A549 (cell line): ENCODE results near the gene MMP27. TPM values are rescaled to one million over a fixed set of nuclear protein-coding genes. Genes with fewer than 3 reads are reported as not detected.

Experiments
- ATAC-seq, 2 experiments: fragments of 200-7000 bp in 1 of 2; fragments of >200 bp in 1 of 2; cut with Nextera tagmentation in 1 of 2; cut with Tn5 transposase in 1 of 2; 3 replicates each; pipeline versions ENCODE4 v1.8.0 to v1.9.1; 2018 to 2020; ENCODE audit warnings: mild to moderate bottlenecking in 1 of 2, moderate library complexity in 1 of 2
- CTCF ChIA-PET: fragments of 300-600 bp; sonication (Branson Sonifier 250); formaldehyde crosslinking; extraction: SDS; loops from one replicate; lab custom pipeline; 2021; ENCODE audit warnings: antibody characterized with exemption, inconsistent platforms; lab: Yijun Ruan, JAX
- POLR2A ChIA-PET: fragments of 350-600 bp; formaldehyde crosslinking; extraction: SDS; loops from one replicate; lab custom pipeline; 2021; ENCODE audit warnings: antibody characterized with exemption, inconsistent platforms; lab: Yijun Ruan, JAX
- DNase-seq, 2 experiments: peaks; one replicate each; pipeline versions ENCODE4 v3.0.0 to v3.0.0-alpha.2; 2011 to 2016; ENCODE audit warnings: low read depth in 1 of 2, low spot score in 1 of 2
- FAIRE-seq: peaks from 2 replicates; lab custom pipeline; 2011; peaks lifted over from hg19 to GRCh38; lab: Jason Lieb, UNC
- H3K27ac ChIP-seq, 2 experiments: fragments of >200 bp; sonication (Bioruptor Twin); formaldehyde crosslinking; 3 replicates each; pipeline ENCODE4 v1.5.1; 2016 to 2017
- H3K4me1 ChIP-seq: fragments of >200 bp; sonication (Bioruptor Twin); formaldehyde crosslinking; 3 replicates; pipeline ENCODE4 v1.6.1; 2016
- H3K4me2 ChIP-seq: fragments of >200 bp; sonication (Bioruptor Twin); formaldehyde crosslinking; 3 replicates; pipeline ENCODE4 v1.6.1; 2016
- H3K4me3 ChIP-seq: fragments of >200 bp; sonication (Bioruptor Twin); formaldehyde crosslinking; 3 replicates; pipeline ENCODE4 v1.5.1; 2016
- H3K9me3 ChIP-seq: fragments of >200 bp; sonication (Bioruptor Twin); formaldehyde crosslinking; 3 replicates; pipeline ENCODE4 v1.6.1; 2016
- CBX8 ChIP-seq: fragments of 200-600 bp; sonication (generic); IDR thresholded peaks from 2 replicates; pipeline ENCODE4 v1.6.1; 2016
- CEBPB ChIP-seq, 2 experiments: fragments of >200 bp in 1 of 2; sonication (Bioruptor Twin) in 1 of 2; formaldehyde crosslinking in 1 of 2; IDR thresholded peaks; 2 replicates each; pipeline ENCODE4 v1.6.1; 2012 to 2016
- FOSB ChIP-seq: fragments of 250-450 bp; sonication (Bioruptor Pico); IDR thresholded peaks from 2 replicates; pipeline ENCODE4 v1.5.0; 2020; ENCODE audit warnings: mild to moderate bottlenecking, moderate library complexity
- FOSL2 ChIP-seq, 2 experiments: fragments of 450-650 bp in 1 of 2; fragments of >200 bp in 1 of 2; sonication (Bioruptor Twin) in 1 of 2; formaldehyde crosslinking; IDR thresholded peaks; 2 replicates each; pipeline versions ENCODE4 v1.5.0 to v1.6.1; 2016 to 2020; ENCODE audit warnings: mild to moderate bottlenecking in 1 of 2, moderate library complexity in 1 of 2
- HEYL ChIP-seq: fragments of 250-450 bp; sonication (Bioruptor Pico); IDR thresholded peaks from 2 replicates; pipeline ENCODE4 v1.8.0; 2021; ENCODE audit warnings: mild to moderate bottlenecking, moderate library complexity
- HOXA7 ChIP-seq: fragments of 250-450 bp; sonication (Bioruptor Pico); IDR thresholded peaks from 2 replicates; pipeline ENCODE4 v1.5.0; 2020; ENCODE audit warnings: mild to moderate bottlenecking, moderate library complexity
- KDM5A ChIP-seq: fragments of 200-600 bp; sonication (generic); IDR thresholded peaks from 2 replicates; pipeline ENCODE4 v1.6.1; 2016; ENCODE audit warnings: antibody characterized with exemption, mild to moderate bottlenecking
- MAFK ChIP-seq: fragments of 450-650 bp; IDR thresholded peaks from 2 replicates; pipeline ENCODE4 v1.6.1; 2014; ENCODE audit not compliant: partially characterized antibody
- MAZ ChIP-seq: fragments of 150-350 bp; IDR thresholded peaks from 2 replicates; pipeline ENCODE4 v1.6.1; 2014; ENCODE audit warnings: antibody characterized with exemption, low read depth, low read length, borderline replicate concordance
- MYC ChIP-seq: IDR thresholded peaks from 2 replicates; pipeline ENCODE4 v1.6.1; 2012; ENCODE audit warnings: mild to moderate bottlenecking, inconsistent platforms, low read length, improper control_type of control experiment, borderline replicate concordance
- NPAS2 ChIP-seq: fragments of 250-450 bp; sonication (Bioruptor Pico); IDR thresholded peaks from 2 replicates; pipeline ENCODE4 v1.8.0; 2022; ENCODE audit warnings: mild to moderate bottlenecking, moderate library complexity, borderline replicate concordance
- POLR2A ChIP-seq: IDR thresholded peaks from 2 replicates; pipeline ENCODE4 v1.6.1; 2012; ENCODE audit warnings: mild to moderate bottlenecking, low read length
- RCOR1 ChIP-seq: fragments of 150-350 bp; IDR thresholded peaks from 2 replicates; pipeline ENCODE4 v1.6.1; 2014; ENCODE audit warnings: antibody characterized with exemption, low read length, low read depth
- RFX5 ChIP-seq: fragments of 450-650 bp; IDR thresholded peaks from 2 replicates; pipeline ENCODE4 v1.7.1; 2014; ENCODE audit warnings: antibody characterized with exemption, mild to moderate bottlenecking, moderate library complexity
- SMC3 ChIP-seq: fragments of >200 bp; sonication (Bioruptor Twin); formaldehyde crosslinking; IDR thresholded peaks from 3 replicates; pipeline ENCODE4 v1.6.1; 2018; ENCODE audit warnings: inconsistent platforms
- ZFP36 ChIP-seq: fragments of 450-650 bp; IDR thresholded peaks from 2 replicates; pipeline ENCODE4 v1.6.1; 2014; ENCODE audit warnings: borderline replicate concordance; ENCODE audit not compliant: partially characterized antibody
- WGBS: methylation state at CpG from one replicate; pipeline ENCODE4 v1.1.6; 2017; ENCODE audit errors: missing lambda C conversion rate; 5-methylcytosine and 5-hydroxymethylcytosine counted together
- polyA plus RNA-seq, 4 experiments: library from polyadenylated mRNA; depleted of rRNA in 3 of 4; stranded (reverse); fragments of >200 nt; fragmentation: RNase III in 1 of 4; extraction: RNeasy Plus Mini Kit Qiagen cat#74134 plus additional on column Dnase treatment in 1 of 4; gene quantifications; 2 replicates in 3 of 4; 3 replicates in 1 of 4; pipeline ENCODE4 v1.2.3, GENCODE V29; 2011 to 2017
- TF ChIP-seq, protein P1 (sequence below): fragments of 450-650 bp; IDR thresholded peaks from 2 replicates; pipeline ENCODE4 v1.6.1; 2014; ENCODE audit warnings: antibody characterized with exemption
- TF ChIP-seq, protein P2 (sequence below): IDR thresholded peaks from 2 replicates; pipeline ENCODE4 v1.6.1; 2012
- TF ChIP-seq, protein P3 (sequence below): fragments of 150-350 bp; IDR thresholded peaks from 2 replicates; pipeline ENCODE4 v1.6.1; 2014; ENCODE audit warnings: low read depth, mild to moderate bottlenecking, low read length
- TF ChIP-seq, protein P4 (sequence below): IDR thresholded peaks from 2 replicates; pipeline ENCODE4 v1.6.1; 2012; ENCODE audit warnings: low read depth, borderline replicate concordance

MMP27 gene
- polyA plus RNA-seq, 2 of the 4 experiments (the other 2 are of a cell fraction), result not detected

DNA sequence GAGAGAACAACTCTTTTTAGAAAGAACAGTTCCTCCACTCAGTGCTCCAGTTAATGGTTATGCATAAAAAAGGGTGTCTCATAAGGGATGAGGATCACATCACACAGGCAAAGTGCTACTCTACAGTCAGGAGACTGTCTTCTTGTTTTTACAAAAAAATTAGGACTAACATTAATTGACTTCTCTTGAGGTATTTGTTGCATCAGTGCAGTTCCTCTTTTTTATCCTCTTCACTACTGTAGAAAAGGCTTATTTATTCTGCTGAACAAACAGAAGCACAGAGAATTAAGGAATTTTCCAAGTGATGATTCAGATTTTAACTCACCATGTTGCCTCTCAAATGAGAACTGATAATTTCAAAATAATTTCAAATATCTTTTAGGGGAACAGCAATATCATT is 17.3 kb upstream of the MMP27 start:
- ChIA-PET POLR2A (no interaction called here), CTCF (no interaction called here)
- Histone ChIP-seq H3K4me3 (no peak overlapping the region), H3K4me1 (no peaks in the 10 kb centered on the region), H3K9me3 (no peaks in the 10 kb centered on the region), H3K27ac (no peak overlapping the region), H3K4me2 (no peak overlapping the region)
- DNase-seq (no peak), FAIRE-seq (no peak), ATAC-seq (no peak)
- TF ChIP-seq FOSL2 (IDR thresholded peaks at IDR 0.05) (no peak), FOSL2 (CRISPR knock-in tag; IDR thresholded peaks at IDR 0.05) (no peak), SMC3 (no peak), RFX5 (no peak), MAZ (no peak), HOXA7 (CRISPR knock-in tag) (no peak)
- TF ChIP-seq, protein P1, sequence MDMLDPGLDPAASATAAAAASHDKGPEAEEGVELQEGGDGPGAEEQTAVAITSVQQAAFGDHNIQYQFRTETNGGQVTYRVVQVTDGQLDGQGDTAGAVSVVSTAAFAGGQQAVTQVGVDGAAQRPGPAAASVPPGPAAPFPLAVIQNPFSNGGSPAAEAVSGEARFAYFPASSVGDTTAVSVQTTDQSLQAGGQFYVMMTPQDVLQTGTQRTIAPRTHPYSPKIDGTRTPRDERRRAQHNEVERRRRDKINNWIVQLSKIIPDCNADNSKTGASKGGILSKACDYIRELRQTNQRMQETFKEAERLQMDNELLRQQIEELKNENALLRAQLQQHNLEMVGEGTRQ, result no peak

DNA sequence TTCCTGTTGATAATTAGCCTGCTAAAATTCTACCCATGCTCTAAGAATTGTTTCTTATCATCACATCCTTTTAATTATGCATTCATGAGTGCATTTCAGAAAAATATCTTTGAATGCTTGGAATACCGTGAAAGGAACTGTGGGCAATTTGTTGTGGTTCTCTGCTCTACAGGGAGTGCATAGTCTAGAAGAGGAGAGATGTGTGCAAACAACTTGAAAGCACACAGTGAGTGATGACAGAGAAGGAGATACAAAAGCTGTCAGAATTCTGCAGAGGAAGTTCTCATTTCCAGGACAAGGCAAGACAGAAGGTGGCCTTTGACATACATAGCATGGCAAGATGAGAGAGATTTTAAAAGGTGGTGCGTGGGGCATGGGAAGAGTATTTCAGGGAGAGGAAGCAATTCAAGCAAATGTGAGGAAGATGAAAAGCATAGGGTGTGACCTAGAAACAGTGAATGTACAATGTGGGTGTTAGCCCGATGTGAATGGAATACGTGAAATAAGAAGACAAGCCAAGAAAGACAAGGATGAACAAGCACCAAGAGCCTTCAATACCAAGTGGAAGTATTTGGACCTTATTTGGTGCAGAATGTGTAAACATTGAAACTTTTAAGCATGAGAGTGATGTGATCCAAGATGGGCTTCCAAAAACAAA is 14.2 kb upstream of the MMP27 start:
- Histone ChIP-seq H3K4me1 (no peaks in the 10 kb centered on the region), H3K27ac (no peak overlapping the region), H3K4me3 (no peak overlapping the region), H3K4me2 (no peak overlapping the region), H3K9me3 (no peaks in the 10 kb centered on the region)
- FAIRE-seq (no peak), ATAC-seq (no peak), DNase-seq (no peak)
- CTCF ChIA-PET, result interaction anchor here (1.2 kb wide), 1 partner anchor 13 kb away, joined by 3 read pairs; no protein-coding TSS in a partner anchor
- WGBS, result 59% methylated on average over 4 of the region's 4 CpGs
- POLR2A ChIA-PET, result no interaction called here
- TF ChIP-seq KDM5A (no peak), RCOR1 (no peak), MYC (no peak), HEYL (CRISPR knock-in tag) (no peak), ZFP36 (no peak), POLR2A (no peak), NPAS2 (CRISPR knock-in tag) (no peak), CEBPB (IDR thresholded peaks at IDR 0.05) (no peak), CBX8 (no peak)
- TF ChIP-seq, protein P2, sequence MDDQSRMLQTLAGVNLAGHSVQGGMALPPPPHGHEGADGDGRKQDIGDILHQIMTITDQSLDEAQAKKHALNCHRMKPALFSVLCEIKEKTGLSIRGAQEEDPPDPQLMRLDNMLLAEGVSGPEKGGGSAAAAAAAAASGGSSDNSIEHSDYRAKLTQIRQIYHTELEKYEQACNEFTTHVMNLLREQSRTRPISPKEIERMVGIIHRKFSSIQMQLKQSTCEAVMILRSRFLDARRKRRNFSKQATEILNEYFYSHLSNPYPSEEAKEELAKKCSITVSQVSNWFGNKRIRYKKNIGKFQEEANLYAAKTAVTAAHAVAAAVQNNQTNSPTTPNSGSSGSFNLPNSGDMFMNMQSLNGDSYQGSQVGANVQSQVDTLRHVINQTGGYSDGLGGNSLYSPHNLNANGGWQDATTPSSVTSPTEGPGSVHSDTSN, result no peak
- TF ChIP-seq, protein P3, sequence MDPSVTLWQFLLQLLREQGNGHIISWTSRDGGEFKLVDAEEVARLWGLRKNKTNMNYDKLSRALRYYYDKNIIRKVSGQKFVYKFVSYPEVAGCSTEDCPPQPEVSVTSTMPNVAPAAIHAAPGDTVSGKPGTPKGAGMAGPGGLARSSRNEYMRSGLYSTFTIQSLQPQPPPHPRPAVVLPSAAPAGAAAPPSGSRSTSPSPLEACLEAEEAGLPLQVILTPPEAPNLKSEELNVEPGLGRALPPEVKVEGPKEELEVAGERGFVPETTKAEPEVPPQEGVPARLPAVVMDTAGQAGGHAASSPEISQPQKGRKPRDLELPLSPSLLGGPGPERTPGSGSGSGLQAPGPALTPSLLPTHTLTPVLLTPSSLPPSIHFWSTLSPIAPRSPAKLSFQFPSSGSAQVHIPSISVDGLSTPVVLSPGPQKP, result no peak
- TF ChIP-seq, protein P4, sequence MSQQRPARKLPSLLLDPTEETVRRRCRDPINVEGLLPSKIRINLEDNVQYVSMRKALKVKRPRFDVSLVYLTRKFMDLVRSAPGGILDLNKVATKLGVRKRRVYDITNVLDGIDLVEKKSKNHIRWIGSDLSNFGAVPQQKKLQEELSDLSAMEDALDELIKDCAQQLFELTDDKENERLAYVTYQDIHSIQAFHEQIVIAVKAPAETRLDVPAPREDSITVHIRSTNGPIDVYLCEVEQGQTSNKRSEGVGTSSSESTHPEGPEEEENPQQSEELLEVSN, result no peak

DNA sequence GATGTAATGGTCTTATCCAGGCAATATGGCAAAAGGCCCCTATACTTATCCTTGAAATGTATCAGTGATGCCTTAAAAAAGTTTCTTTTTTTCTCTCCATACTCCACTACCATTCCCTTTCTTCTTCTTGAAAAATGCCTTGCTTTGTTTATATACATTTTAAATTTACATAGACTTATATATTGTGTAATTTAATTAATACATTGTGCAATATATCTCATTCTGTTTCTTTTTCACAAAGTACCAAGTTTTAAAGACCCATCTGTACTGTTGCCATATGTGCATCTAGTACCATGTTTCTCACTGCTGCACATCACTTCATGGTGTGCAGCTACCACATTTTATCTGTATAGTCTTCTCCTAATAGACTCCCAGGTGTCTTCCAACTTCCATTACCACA is 11.7 kb upstream of the MMP27 start:
- ChIA-PET CTCF (no interaction called here), POLR2A (no interaction called here)
- DNase-seq (no peak), ATAC-seq (no peak), FAIRE-seq (no peak)
- H3K27ac ChIP-seq, result no peak overlapping the region
- no peak overlapping the region for H3K4me3 ChIP-seq
- H3K4me1 ChIP-seq, result no peaks in the 10 kb centered on the region
- no peaks in the 10 kb centered on the region for H3K9me3 ChIP-seq
- no peak overlapping the region for H3K4me2 ChIP-seq
- TF ChIP-seq FOSB (CRISPR knock-in tag) (no peak), MAFK (no peak)
